NCI-H226 (cell line): ENCODE results near the gene TNNI3K.

Experiments
- DNase-seq: peaks from one replicate; pipeline ENCODE4 v3.0.0-alpha.2; 2015

Gene TNNI3K

DNA sequence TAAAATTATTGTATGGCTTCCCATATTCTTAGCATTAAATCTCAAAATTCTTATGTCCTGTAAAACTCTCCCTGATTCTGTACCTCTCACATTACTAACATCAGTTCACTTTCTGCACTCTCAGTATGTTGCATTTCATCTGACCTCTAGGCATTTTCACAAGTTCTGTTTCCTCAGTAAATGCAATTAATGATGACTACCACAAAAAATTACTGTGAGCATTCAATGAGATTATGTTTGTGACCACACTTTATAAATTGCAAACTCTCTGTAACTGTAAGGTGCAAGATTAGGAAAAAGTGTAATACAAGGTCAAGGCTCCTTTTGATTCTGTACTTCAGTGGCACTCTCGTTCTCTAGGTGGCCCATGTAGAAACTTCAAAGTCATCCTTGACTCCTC is 216.8 kb downstream of the TNNI3K start:
- DNase-seq = no peak

DNA sequence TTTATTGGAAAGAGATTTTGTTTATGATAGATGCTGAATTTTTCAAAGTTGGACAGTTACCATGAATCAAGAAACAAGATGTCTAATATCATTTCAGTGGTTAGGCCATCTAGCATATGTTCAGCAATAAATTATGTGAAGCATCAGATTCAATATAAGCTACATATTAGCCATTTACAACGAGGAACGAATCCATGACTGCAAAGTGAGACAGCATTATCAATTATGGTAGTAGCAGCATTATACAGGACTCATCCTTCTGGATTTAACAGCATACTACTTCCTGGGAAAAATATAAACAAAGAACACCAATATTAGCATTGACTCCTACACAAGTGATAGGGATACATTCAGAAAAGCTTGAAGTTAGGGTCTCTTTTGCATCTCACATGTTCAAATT is 218.1 kb downstream of the TNNI3K start:
- no peak for DNase-seq

DNA sequence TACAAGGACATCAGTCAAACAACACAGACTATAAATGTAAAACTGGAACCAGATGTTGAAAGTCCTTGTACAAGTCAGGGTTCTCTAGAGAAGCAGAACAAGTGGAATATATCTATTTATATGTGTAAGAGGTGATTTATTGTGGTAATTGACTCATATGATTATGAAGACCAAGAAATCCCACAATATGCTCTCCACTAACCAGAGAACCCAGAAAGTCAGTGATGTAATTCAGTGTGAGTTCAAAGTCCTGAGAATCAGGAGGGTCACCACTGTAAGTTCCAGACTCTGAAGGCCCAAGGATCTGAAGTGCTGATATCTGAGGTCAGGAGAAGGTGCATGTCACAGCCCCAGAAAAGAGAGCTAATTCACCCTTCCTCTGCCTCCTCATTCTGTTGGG is 220.2 kb downstream of the TNNI3K start:
- no peak for DNase-seq

DNA sequence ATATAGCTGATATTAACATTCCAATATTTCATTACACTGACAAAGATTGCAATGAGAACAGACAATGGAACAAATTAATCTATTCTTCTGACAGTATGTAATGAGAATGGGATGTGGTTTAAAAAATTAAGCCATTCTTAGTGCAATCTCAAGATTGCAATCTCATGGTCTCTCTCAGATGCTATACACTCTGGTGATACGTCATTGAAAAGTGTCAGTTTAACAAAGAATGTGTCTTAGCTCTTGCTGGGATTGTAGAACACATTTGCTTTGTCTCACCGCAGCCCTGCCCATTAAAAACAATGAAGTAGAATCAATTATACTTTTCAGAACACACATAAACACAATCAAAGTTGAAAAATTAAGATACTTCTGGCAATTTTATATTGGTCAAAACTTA is 222.1 kb downstream of the TNNI3K start:
- DNase-seq = no peak

DNA sequence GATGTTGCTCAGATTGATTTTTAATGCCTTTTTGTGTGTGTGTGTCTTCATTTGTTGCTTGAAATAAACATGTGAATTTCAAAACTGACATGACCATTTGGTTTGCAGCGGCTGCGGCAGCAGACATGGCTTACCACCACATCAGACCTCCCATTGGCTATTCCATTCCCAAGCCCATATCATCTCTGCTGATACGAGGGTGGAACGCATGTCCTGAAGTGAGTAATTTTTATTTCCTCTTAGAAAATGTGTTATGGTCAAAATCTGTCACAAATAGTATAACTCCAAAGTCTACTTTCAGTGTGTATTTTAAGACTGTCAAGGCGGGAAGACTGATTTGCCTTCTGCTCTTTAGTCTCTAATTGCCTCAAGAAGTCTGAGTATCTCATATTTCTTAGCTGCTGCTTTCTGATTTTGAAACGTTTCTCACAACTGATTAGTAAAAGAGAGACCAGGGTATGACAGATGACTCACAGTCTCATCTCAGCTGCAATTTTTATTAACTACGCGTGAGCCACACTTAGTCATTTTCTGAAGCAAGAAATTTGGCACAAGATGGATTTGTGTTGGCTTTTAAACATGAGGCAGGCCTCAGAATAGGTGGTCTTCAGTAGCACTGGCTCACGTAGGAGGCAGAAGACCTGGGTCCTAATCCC is 228.3 kb downstream of the TNNI3K start:
- DNase-seq = no peak

DNA sequence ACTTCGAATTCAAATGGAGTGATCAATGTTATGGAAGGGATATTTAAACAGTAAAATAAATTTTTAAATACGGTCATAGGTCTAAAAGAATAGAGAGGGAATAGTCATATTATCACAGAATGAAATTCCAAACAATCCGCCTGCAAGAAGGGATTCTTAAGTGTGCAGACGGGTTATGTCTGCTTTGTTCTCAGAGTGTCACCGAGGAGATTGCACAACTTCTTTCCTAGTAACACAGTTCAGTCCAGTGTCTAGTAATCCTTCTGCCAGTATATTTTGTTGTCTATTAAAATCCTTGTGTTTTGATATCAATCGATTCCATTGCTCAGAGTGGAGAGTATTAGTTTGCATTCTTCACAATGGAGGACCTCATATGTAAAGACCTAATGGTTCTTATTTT is 228.8 kb downstream of the TNNI3K start:
- no peak for DNase-seq

DNA sequence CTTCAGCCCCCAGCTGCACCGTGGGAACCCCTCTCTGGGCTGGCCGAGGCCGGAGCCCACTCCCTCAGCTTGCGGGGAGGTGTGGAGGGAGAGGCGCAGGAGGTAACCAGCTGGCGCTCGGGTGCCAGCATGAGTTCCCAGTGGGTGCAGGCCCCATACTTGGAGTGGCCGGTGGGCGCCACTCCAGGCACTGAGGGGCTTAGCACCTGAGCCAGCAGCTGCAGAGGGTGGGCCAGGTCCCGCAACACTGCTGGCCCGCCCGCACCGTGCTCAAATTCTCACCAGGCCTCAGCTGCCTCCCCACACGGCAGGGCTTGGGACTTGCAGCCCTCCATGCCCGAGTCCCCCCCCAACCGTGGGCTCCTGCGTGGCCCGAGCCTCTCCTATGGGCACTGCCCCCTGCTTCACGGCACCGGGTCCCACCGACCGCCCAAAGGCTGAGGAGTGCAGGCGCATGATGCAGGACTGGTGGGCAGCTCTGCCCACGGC is 230.1 kb downstream of the TNNI3K start:
- DNase-seq = no peak

DNA sequence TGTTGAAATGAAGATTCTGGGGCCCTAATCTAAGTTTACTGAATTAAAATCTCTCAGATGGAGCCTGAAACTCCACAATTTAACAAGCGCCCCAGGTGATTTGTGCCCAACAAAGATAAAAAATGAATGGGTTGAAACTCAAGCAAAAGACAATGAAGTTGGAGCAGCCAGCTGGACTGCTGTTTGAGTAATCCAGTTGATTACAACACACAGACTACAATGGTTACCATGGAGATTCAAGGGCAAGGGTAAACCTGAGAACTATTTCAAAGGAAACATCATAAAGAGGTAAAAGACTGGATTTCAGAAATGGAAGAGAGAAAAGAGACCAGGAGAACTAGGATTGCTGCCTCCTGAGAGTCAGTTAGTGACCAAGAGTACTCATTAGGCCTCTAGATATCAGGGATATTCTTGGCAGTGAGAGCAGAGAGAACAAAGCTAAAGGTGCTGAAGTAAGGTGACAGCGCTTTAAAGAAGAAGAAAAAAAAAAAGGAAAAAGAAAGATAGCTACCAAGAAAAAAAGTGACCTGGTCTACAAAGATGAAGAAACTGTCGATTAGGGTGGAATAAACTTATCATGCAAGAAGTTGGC is 232.7 kb downstream of the TNNI3K start:
- no peak for DNase-seq

DNA sequence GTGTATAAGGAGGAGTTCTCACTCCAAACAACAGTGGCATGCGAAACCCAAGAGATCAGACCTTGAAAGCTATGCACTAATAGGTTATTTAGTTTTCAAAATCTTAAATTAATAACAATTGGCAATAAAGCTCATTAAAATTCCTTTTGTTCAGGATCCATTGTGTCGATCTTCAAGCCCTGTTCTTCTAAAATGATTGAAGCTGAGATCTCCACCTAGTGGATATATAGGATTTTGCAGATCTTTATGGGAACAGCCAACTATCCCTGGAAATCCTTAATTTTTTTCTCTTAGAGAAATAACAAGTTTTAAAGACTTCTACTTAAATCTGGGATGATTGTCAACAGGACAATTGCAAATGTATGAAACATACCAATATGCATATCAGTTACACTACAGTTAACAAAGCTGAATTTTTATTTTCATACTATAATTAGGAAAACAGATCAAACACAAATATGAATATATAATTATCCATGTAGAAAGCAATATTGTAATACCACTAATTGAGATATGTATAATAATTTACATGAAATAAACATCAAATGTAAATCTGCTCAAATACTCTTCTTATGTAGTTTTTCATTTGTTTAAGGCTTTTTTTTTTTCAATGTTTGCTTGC is 233.9 kb downstream of the TNNI3K start:
- no peak for DNase-seq

DNA sequence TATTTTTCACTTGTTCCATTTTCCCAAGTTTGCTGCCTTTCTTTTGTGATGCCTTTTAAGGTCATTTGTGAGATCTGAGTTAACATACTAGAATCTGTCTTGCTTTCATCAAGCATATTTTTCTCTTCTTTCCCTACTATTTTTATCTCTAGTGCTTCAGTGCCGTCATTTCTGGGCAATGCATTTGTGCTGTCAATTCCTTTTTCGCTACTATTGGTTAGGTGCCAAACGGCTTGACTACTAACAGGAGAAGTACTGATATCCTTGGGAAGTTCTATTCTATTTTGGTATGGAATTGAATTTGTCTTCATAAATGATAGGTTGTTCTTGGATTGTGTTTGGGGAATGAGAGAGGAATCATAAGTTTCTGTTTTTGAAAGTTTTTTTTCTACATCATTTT is 235.1 kb downstream of the TNNI3K start:
- DNase-seq = no peak

DNA sequence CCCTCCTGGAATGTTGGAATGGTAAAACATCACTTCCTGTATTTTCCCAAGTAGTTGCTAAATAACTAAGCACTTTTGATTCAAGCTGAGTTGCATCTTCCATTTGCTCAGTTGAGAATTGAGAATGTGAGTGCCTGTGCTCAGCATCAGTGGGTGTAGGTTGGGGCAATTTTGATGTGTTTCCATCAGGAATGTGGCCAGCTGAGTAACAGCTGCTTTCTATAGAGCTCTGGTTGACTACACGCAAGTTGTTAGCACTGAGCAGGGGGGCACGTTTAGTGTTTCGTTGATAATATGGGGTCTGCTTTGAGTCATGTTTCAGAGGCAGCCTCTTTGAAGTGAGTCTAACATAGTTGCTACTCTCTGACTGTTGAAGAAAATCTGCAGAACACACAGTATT is 235.7 kb downstream of the TNNI3K start:
- DNase-seq = no peak

DNA sequence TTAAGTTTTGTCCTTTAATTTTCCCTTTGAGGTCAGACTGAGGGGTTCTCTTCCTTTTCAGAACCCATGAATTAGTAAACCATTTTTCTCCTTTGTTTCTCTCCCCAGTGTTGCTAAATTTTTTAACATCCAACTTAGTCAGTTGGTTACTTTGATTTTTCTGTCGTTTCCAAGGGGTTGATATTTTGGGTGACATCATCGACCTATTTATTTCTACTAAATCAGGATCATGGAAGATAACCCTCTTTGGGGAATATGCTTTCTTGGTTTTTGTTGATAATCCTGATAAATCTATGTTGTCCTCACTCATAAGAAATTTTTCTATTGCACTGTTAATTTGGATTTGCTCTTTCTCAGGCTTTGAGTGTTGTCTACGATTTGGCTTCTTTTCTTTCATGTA is 236.3 kb downstream of the TNNI3K start:
- no peak for DNase-seq

DNA sequence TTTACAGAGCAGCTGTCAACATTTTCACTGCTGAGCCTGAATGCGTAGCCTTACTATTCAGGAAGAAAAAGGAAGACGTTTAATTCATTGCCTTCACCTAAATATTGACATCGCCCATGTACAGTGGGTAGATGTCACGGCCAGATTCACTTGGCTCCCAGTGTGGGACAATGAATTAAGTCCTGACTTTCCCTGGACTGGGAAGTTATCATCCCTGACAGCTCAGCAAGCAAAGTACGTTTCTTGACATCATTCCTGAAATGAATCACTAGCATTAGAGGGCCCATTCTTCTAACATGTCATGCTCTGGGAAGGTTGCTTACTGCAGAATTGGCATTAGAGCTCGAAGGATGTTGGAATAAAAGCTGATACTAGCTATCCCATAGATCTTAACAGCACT is 239.4 kb downstream of the TNNI3K start:
- no peak for DNase-seq

DNA sequence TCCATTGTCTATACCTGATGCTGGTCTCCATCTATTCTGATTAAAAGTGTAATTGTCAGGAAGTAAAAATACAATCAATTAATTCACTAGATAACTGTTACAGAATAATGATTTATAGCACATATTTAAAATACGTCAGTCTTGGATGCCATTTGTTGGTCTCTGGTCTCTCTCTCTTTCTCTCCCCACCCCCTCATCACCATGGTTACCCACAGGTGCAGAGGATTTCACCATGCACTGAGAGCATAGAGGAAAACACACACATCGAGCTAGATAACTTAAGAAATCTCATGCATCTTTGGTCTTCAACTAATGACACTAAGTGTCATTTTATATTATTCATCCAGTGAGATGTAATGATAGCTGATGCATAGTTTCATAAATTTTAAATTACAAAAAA is 243.8 kb downstream of the TNNI3K start:
- no peak for DNase-seq

DNA sequence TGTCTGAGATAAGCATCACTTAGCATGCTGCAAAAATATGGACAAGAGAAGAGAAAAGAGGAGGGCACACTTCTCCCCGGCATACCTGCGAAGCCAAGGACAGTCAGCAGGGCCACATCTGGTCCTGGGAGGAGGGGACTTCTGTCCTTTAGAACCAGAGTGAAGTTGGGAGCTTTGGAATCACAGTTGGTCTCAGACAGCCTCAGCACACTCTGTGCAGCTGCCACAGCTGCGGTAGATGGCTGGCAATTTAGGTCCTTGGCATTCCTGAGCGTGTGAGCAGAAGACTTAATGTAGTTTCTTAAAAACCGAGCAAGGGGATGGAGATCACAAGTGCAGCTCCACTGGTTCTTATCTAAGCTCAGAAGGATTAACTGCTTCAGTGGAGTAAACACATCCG is 244.9 kb downstream of the TNNI3K start:
- DNase-seq = no peak

DNA sequence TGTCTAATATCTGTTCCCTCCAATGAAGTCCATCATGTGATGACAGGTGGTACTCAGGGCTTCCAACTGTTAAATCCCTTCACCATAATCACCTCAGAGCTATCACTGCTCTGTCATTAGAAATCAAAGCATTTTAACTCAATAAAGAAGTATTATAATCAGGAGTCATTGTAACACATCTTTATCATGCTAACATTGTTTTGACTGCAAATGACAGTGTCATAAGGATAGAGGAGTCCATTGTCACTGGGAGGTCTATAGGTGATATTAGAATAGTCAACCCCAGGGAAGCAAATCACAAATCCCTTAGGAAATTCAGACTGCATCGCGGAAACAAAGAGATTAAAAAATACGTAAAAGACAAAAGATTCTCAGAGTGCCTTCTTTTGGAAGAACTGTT is 246.4 kb downstream of the TNNI3K start:
- no peak for DNase-seq

DNA sequence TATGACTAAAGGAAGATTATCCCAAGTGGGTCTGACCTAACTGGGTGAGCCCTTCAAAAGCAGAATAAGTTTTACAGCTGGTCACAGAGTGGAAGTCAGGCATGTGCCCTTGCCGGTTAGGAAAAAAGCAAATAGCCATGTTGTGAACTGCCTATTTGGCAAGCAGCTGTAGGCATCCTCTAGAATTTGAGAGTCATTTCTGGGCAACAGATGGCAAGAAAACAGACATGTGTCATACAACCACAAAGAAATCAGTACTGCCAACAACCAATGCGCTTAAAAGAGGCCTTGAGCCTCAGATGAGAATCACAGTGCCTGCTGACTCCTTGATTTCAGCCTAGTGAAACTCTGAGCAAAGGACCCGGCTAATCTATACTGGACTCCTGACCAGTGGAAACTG is 250.4 kb downstream of the TNNI3K start:
- no peak for DNase-seq

DNA sequence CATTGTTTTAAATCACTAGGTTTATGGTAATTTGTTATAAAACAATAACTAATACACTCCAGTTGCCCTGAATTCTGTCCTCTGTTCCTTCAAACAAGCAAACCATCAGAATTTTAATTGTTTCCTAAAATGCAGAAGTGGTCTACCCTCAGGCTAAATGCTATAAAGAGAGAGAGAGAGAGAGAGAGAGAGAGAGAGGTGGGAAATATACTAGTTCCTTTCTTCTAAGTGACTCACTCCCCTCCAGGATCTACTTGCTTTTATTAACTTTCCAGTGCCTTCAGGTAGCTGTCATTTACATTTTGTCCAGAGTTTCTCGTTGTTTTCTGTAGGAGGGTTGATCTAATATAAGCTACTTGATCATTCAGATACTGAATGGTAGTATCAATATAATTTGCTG is 250.8 kb downstream of the TNNI3K start:
- no peak for DNase-seq

DNA sequence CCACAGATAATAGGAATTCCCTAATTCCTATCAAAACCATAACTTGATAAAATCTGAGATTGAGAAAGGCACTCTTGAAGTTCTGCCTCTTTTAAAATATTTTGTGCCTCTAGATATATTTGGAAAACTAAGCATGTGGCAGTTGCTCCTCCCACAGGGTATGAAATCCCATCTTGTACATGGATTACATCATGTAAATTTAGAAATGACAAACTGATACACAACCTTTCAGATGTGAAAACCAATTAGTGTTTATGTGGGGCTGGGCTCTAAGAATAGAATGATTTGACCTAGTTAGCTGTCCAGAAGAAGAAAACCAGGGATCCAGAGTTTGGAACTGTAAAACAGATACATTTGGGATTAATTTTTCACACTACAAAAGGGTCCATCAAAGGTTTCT is 261.5 kb downstream of the TNNI3K start:
- no peak for DNase-seq

DNA sequence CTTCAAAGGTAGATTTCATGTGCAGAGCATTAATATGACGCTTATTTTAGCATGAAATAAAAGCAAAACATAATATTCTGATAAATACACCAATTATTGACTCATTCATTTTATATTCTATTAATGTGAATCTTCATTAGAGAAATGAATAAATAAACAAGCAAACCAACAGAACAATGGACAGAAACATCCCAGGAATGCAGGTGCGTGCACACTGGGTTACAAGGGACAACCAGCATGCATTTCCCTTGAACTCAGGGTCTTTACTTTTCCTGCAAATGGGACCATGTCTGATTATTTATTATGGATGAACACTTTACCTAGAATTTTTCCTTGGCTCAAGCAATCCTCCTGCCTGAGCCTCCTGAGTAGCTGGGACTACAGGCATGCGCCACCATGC is 263.7 kb downstream of the TNNI3K start:
- no peak for DNase-seq

DNA sequence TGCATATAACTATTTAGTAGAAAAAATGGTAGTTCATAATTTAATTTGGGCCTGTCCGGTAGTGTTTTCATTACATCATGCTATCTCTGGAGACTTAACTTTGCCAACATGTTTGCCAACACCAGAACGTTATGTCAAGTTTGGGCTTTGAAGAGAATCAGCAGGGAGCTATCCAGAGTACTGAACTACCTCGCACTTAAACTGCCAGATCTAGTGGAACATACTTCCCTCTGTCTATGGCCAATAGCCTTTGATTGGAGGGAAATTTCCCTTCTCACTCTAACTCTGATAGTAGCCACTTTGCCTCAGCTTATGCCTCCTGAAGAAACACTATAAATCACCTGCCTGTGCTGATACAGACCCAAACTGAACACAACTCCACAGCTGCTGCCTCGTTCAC is 267.2 kb downstream of the TNNI3K start:
- DNase-seq = no peak

DNA sequence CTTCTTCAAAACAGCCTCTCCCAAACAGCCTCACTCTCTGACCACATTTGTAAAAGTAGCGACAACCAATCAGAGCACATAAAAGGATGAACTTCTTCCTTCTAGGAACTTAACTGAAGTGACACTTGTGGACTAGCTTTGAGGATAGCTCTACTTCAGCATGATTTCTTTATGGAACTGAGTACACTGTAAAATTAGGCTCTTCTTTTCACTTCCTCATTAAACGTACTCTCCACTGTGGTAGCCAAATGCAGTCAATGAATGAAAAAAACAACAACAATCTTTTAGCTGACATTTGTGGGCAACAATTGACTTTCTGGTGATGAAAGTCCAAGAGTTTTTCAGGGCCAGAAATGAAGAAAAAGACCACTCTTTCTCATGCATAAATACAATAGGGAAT is 267.7 kb downstream of the TNNI3K start:
- DNase-seq = no peak

DNA sequence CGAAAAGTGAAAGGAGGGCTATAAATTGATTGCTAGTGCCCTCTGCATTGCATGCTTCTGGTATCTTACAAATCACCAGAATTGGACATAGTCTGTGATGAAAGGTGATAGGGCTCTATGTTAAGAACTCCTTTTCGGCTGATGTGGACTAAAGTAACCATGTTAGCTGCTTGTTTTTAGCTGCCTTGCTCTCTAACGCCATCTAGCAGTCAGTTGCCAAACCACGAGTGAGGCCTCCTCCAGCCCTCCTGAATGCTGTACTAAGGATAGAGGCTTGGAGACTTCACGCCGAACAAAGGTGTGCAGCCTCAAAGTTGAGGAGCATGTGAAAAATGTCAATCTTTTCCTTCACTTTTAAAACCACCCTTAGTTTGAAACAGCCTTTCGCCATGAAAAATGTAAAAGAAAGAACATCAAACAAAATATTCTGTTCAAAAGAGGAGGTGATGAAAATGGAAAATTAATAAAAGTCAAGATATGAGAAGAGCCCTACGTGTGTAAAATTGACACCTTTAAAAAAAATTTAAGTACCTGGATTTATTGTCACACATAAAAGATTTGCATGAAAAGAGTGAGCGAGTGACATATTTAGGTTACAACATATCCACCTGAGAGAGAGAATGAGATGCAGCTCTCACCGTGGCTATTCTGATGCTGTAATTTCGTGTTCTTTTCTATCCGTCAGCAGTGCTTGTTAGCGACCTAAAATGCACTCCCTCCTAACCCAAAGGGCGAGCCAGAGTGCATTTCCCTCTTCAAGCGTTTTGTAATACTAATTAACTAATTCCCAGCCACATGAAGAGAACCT is 269.1 kb downstream of the TNNI3K start:
- no peak for DNase-seq
